OCI-LY3 (cell line): ENCODE results near the gene S100Z.

ENCODE experiments used
- H2AFZ ChIP-seq: fragments of 200-600, 300-600 bp; shearing (Covaris generic); 2 replicates; pipeline ENCODE4 v1.6.0; 2014; ENCODE audit warnings: antibody characterized with exemption, low read depth, low read length
- H3K27ac ChIP-seq: fragments of 200-600, 300-600 bp; sonication (generic); 2 replicates; pipeline ENCODE4 v1.5.1; 2014; ENCODE audit warnings: mild to moderate bottlenecking, low read length, moderate library complexity, mixed read lengths
- H3K27me3 ChIP-seq: fragments of 200-600, 300-600 bp; sonication (generic); 2 replicates; pipeline ENCODE4 v1.6.1; 2014; ENCODE audit warnings: low read depth, low read length, mixed read lengths
- H3K36me3 ChIP-seq: fragments of 200-600, 300-600 bp; sonication (generic); replicated peaks from 2 replicates; pipeline ENCODE3; 2014; ENCODE audit warnings: low read depth, low read length, mixed read lengths
- H3K4me1 ChIP-seq: fragments of 300-600, 200-600 bp; sonication (generic); 2 replicates; pipeline ENCODE4 v1.6.1; 2014; ENCODE audit warnings: low read length, mixed read lengths
- H3K4me2 ChIP-seq: fragments of 200-600, 300-600 bp; sonication (generic); 2 replicates; pipeline ENCODE4 v1.6.1; 2014; ENCODE audit warnings: low read length, mixed read lengths
- H3K4me3 ChIP-seq: fragments of 300-600, 200-600 bp; sonication (generic); 2 replicates; pipeline ENCODE4 v1.5.1; 2014; ENCODE audit warnings: antibody characterized with exemption, mild to moderate bottlenecking, low read length, moderate library complexity
- H3K79me2 ChIP-seq: fragments of 300-600, 200-600 bp; shearing (Covaris generic); 2 replicates; pipeline ENCODE4 v1.6.1; 2014; ENCODE audit warnings: mild to moderate bottlenecking, low read length, mixed read lengths
- H3K9ac ChIP-seq: fragments of 300-600, 200-600 bp; shearing (Covaris generic); 2 replicates; pipeline ENCODE4 v1.6.0; 2014; ENCODE audit warnings: mild to moderate bottlenecking, low read length, moderate library complexity
- H3K9me3 ChIP-seq: fragments of 200-600, 300-600 bp; shearing (Covaris generic); 2 replicates; pipeline ENCODE4 v1.6.1; 2014; ENCODE audit warnings: low read length, mixed read lengths; ENCODE audit not compliant: insufficient read depth
- H4K20me1 ChIP-seq: fragments of 200-600, 300-600 bp; sonication (generic); 2 replicates; pipeline ENCODE4 v1.6.1; 2016; ENCODE audit warnings: low read length, mixed read lengths; ENCODE audit not compliant: insufficient read depth
- EZH2phosphoT487 ChIP-seq: fragments of 200-600 bp; shearing (Covaris generic); IDR thresholded peaks from 2 replicates; pipeline ENCODE4 v1.6.1; 2018; ENCODE audit warnings: antibody characterized with exemption, mixed run types, low read depth
- TF ChIP-seq, protein P1 (sequence below): fragments of 200-600, 300-600 bp; sonication (generic); IDR thresholded peaks from 2 replicates; pipeline ENCODE4 v1.5.1; 2014; ENCODE audit warnings: antibody characterized with exemption, low read length, low read depth

Gene S100Z

DNA sequence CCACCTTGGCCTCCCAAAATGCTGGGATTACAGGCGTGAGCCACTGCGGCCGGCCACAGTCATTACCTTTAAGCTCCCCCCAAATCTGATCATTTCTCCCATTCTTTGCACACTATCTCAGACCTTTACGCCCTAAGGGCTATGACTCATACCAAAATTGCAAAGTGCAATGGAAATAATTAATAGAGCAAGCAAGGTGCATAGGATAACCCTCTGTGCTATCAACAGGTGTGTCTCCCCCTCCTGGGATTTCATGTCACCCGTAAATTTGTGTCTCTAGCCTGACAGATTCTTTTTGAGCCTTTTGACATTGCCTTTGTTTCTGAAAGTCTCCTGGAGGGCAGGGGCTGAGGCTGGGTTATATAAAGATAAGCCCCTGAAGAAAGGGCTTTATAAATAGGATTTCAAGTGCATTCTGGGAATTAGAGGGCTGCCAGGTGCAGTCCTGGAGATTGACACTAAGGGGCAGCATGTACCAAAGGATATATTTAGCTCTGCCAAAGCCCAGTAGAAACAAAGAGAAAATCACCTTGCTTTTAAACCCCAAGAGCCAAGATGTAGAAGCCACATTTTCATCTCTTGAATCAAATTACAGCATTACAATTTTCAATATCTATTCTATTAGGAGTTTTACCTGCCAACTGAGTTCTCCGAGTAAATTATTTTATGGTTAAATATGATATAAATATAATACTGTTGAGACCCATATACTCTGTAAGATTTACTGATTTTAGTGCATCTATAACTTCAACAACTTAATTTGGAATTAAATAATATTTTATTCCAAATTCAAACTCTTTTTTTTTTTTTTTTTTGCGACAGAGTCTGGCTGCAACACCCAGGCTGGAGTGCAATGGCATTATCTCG is 18.2 kb downstream of the S100Z start:
- Histone ChIP-seq H3K4me3 (peak overlapping the region; percentile 42), H3K36me3 (no peaks in the 10 kb centered on the region), H3K4me1 (peaks cover 4% of the 10 kb centered on the region; the same call in 1 of the 2 replicates), H3K9ac (no peak overlapping the region), H4K20me1 (no peaks in the 10 kb centered on the region), H3K79me2 (no peaks in the 10 kb centered on the region), H2AFZ (peak overlapping the region; percentile 85), H3K4me2 (peak overlapping the region; percentile 54), H3K27me3 (no peaks in the 10 kb centered on the region), H3K9me3 (no peaks in the 10 kb centered on the region), H3K27ac (no peak overlapping the region)
- TF ChIP-seq, protein P1, sequence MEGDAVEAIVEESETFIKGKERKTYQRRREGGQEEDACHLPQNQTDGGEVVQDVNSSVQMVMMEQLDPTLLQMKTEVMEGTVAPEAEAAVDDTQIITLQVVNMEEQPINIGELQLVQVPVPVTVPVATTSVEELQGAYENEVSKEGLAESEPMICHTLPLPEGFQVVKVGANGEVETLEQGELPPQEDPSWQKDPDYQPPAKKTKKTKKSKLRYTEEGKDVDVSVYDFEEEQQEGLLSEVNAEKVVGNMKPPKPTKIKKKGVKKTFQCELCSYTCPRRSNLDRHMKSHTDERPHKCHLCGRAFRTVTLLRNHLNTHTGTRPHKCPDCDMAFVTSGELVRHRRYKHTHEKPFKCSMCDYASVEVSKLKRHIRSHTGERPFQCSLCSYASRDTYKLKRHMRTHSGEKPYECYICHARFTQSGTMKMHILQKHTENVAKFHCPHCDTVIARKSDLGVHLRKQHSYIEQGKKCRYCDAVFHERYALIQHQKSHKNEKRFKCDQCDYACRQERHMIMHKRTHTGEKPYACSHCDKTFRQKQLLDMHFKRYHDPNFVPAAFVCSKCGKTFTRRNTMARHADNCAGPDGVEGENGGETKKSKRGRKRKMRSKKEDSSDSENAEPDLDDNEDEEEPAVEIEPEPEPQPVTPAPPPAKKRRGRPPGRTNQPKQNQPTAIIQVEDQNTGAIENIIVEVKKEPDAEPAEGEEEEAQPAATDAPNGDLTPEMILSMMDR, result peak; percentile 71
- no peak for TF ChIP-seq EZH2phosphoT487

DNA sequence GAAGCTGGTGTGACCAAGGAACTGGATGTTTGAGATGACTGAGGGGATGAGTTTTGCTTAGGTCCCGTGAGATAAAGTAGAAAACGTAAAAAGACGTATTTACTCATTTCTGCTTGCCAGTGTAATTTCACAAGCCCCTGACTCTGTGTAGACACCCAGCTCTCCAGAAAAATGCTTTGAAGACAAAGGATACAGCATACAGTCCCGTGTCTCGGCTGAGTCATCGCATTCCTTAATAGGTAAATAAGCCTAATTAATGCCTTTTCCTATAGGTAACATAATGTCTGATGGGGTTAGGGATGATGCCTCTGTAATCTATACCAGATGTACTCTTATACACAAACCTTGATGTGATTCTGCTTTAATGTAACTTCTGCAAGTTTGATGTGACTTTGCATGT is 20.2 kb downstream of the S100Z start:
- H3K27ac ChIP-seq, result no peak overlapping the region
- H4K20me1 ChIP-seq, result no peaks in the 10 kb centered on the region
- no peak overlapping the region for H3K4me3 ChIP-seq
- peaks cover 17% of the 10 kb centered on the region for H3K4me1 ChIP-seq
- no peak overlapping the region for H3K9ac ChIP-seq
- H3K79me2 ChIP-seq, result no peaks in the 10 kb centered on the region
- H3K4me2 ChIP-seq, result no peak overlapping the region
- no peaks in the 10 kb centered on the region for H3K36me3 ChIP-seq
- no peaks in the 10 kb centered on the region for H3K9me3 ChIP-seq
- H3K27me3 ChIP-seq, result no peaks in the 10 kb centered on the region
- no peak for TF ChIP-seq EZH2phosphoT487
- TF ChIP-seq, protein P1, result no peak
- H2AFZ ChIP-seq, result no peak overlapping the region

DNA sequence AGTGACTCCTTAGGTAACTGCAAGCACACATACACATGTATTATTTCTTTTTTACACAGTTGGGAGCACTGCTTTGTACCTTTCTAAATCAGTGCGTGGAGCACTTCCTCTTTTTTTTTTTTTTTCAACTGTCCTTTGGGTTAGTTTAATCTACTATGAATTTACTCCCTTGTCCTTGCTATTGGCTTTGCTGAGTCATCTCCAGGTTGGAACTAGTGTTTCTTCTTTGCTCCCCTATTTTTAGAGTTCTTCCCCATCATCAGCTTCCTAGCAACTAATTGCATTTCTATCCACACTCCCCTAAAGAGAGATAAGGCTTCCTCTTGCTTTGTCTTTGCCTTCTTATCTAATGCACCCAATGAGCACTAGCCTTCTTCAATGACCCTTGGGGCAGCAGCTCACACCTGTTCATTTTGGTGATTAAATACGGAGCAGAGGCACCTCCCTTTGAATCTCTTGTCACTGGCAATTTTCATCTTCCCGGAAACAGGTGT is 24.3 kb downstream of the S100Z start:
- H3K36me3 ChIP-seq, result no peaks in the 10 kb centered on the region
- H3K4me3 ChIP-seq, result peak overlapping the region; percentile 65
- peaks cover 18% of the 10 kb centered on the region for H3K4me1 ChIP-seq
- no peaks in the 10 kb centered on the region for H4K20me1 ChIP-seq
- H3K27ac ChIP-seq, result no peak overlapping the region
- no peak overlapping the region; the same call in 1 of the 2 replicates for H2AFZ ChIP-seq
- no peaks in the 10 kb centered on the region for H3K27me3 ChIP-seq
- TF ChIP-seq, protein P1, result no peak
- no peak for TF ChIP-seq EZH2phosphoT487
- H3K9me3 ChIP-seq, result no peaks in the 10 kb centered on the region
- peak overlapping the region; percentile 87 for H3K4me2 ChIP-seq
- no peaks in the 10 kb centered on the region for H3K79me2 ChIP-seq
- peak overlapping the region; percentile 13; the same call in 1 of the 2 replicates for H3K9ac ChIP-seq

DNA sequence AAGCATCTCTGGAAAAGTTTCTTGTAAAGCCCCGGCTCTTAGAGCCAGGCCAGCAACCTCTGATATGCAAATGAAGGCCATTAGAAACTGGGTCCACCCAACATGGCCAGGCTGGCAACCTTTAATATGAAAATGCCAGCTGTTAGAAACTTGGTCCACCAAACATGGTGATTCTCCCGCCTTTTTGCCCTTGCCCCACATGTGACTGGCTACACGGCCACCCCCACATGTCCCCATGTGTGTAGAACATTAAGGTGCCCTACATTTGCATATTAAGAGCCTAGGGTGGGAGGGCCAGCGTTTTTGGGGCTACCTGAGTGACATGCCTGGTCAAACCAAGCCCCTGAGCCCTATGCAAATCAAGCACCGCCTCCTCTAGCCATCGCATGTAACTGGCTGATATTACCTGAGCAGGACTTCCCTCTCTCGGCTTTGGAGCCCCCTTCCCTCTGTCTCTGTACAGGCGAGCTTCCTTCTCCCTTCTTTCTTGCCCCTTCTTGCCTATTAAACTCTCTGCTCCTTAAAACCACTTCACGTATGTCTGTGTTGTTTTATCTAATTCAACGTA is 39.0 kb downstream of the S100Z start:
- no peak overlapping the region for H3K4me2 ChIP-seq
- no peaks in the 10 kb centered on the region for H4K20me1 ChIP-seq
- H2AFZ ChIP-seq, result no peak overlapping the region
- peaks cover 7% of the 10 kb centered on the region; the same call in 1 of the 2 replicates for H3K27me3 ChIP-seq
- no peak overlapping the region for H3K4me3 ChIP-seq
- no peaks in the 10 kb centered on the region for H3K36me3 ChIP-seq
- H3K4me1 ChIP-seq, result no peaks in the 10 kb centered on the region
- no peak overlapping the region for H3K9ac ChIP-seq
- H3K27ac ChIP-seq, result no peak overlapping the region
- H3K9me3 ChIP-seq, result no peaks in the 10 kb centered on the region
- H3K79me2 ChIP-seq, result no peaks in the 10 kb centered on the region
- TF ChIP-seq, protein P1, result no peak
- no peak for TF ChIP-seq EZH2phosphoT487
